ENCODE measurements around the gene ACVR2A.

The ACVR2A gene

GRCh38 chr2:147854557-147855134 lies 9.8 kb downstream of the ACVR2A start:
- DNase-seq (ENCODE audit: low spot score): no peak

GRCh38 chr2:147855316-147855715 lies 10.5 kb downstream of the ACVR2A start:
- no peak for DNase-seq (ENCODE audit: low spot score)

GRCh38 chr2:147855977-147856376 lies 11.1 kb downstream of the ACVR2A start:
- no peak for DNase-seq (ENCODE audit: low spot score)

GRCh38 chr2:147860009-147860408 lies 15.2 kb downstream of the ACVR2A start:
- DNase-seq (ENCODE audit: low spot score): no peak

GRCh38 chr2:147862859-147863516 lies 18.2 kb downstream of the ACVR2A start:
- DNase-seq (ENCODE audit: low spot score): no peak

- DNase-seq (ENCODE audit: low spot score): no peak
These were observed 19.0 kb downstream of the ACVR2A start for GRCh38 chr2:147863835-147864234.

- DNase-seq (ENCODE audit: low spot score): no peak
These were observed 20.7 kb downstream of the ACVR2A start for GRCh38 chr2:147865560-147865959.

- no peak for DNase-seq (ENCODE audit: low spot score)
These were observed 22.2 kb downstream of the ACVR2A start for GRCh38 chr2:147867050-147867449.

- no peak for DNase-seq (ENCODE audit: low spot score)
These were observed 25.1 kb downstream of the ACVR2A start for GRCh38 chr2:147869934-147870333.

- DNase-seq (ENCODE audit: low spot score): no peak
These were observed 28.1 kb downstream of the ACVR2A start for GRCh38 chr2:147872967-147873366.

- DNase-seq (ENCODE audit: low spot score): no peak
These were observed 29.1 kb downstream of the ACVR2A start for GRCh38 chr2:147873859-147874483.

- DNase-seq (ENCODE audit: low spot score): no peak
These were observed 35.0 kb downstream of the ACVR2A start for GRCh38 chr2:147879846-147880245.

- no peak for DNase-seq (ENCODE audit: low spot score)
These were observed 37.8 kb downstream of the ACVR2A start for GRCh38 chr2:147882631-147883030.

GRCh38 chr2:147884830-147885229 lies 40.0 kb downstream of the ACVR2A start:
- DNase-seq (ENCODE audit: low spot score): no peak

GRCh38 chr2:147886136-147886535 lies 41.3 kb downstream of the ACVR2A start:
- DNase-seq (ENCODE audit: low spot score): no peak

- no peak for DNase-seq (ENCODE audit: low spot score)
These were observed 43.9 kb downstream of the ACVR2A start for GRCh38 chr2:147888680-147889079.

- no peak for DNase-seq (ENCODE audit: low spot score)
These were observed 59.2 kb downstream of the ACVR2A start for GRCh38 chr2:147904051-147904450.

- DNase-seq (ENCODE audit: low spot score): no peak
These were observed 64.3 kb downstream of the ACVR2A start for GRCh38 chr2:147909178-147909577.

GRCh38 chr2:147910990-147911473 lies 66.2 kb downstream of the ACVR2A start:
- peak; percentile 40 for DNase-seq (ENCODE audit: low spot score)

GRCh38 chr2:147913701-147914480 lies 69.1 kb downstream of the ACVR2A start:
- DNase-seq (ENCODE audit: low spot score): no peak

- no peak for DNase-seq (ENCODE audit: low spot score)
These were observed 71.2 kb downstream of the ACVR2A start for GRCh38 chr2:147916067-147916466.

GRCh38 chr2:147916723-147917122 lies 71.9 kb downstream of the ACVR2A start:
- DNase-seq (ENCODE audit: low spot score): no peak

All from SK-N-DZ (cell line).